Neural crest cell (in vitro differentiated cells): ENCODE data around the gene DAPK2. TPM values are rescaled to one million over a fixed set of nuclear protein-coding genes. Genes with fewer than 3 reads are reported as not detected.

ENCODE experiments used
- DNase-seq: peaks from one replicate; pipeline ENCODE4 v3.0.0; 2021; ENCODE audit warnings: low read depth, mixed read lengths, low spot score
- H3K27ac Mint-ChIP-seq: one replicate; pipeline ENCODE4 v1.8.0; 2021; ENCODE audit warnings: mild to moderate bottlenecking, mixed read lengths; ENCODE audit not compliant: unreplicated experiment
- H3K27me3 Mint-ChIP-seq: 2 replicates; pipeline ENCODE4 v1.8.0; 2021; ENCODE audit warnings: low read depth, mild to moderate bottlenecking, mixed read lengths
- H3K36me3 Mint-ChIP-seq: 2 replicates; pipeline ENCODE4 v1.8.0; 2021; ENCODE audit warnings: low read depth, mild to moderate bottlenecking, mixed read lengths
- H3K4me1 Mint-ChIP-seq: 2 replicates; pipeline ENCODE4 v1.8.0; 2021; ENCODE audit warnings: mixed read lengths
- H3K4me3 Mint-ChIP-seq: one replicate; pipeline ENCODE4 v1.8.0; 2021; ENCODE audit warnings: mild to moderate bottlenecking, mixed read lengths
- H3K9me3 Mint-ChIP-seq: 2 replicates; pipeline ENCODE4 v1.8.0; 2021; ENCODE audit warnings: mixed read lengths
- total RNA-seq: library from RNA; stranded (reverse); gene quantifications from 2 replicates; pipeline ENCODE4 v1.2.1, GENCODE V29; 2021
- TF ChIP-seq, protein P1 (sequence below): fragments of 200-600 bp; sonication (generic); conservative IDR thresholded peaks from 2 replicates; pipeline ENCODE4 v1.5.0; 2021; ENCODE audit warnings: antibody characterized with exemption, mild to moderate bottlenecking

DAPK2 gene
- total RNA-seq, 1 donor from 2014 or later, result 8.5 TPM

GRCh38 chr15:63917588-63918316 is 128.5 kb downstream of the DAPK2 start:
- no peaks in the 10 kb centered on the region for H3K36me3 Mint-ChIP-seq
- H3K9me3 Mint-ChIP-seq, result no peaks in the 10 kb centered on the region
- peaks cover 25% of the 10 kb centered on the region for H3K4me1 Mint-ChIP-seq
- H3K4me3 Mint-ChIP-seq, result no peak overlapping the region
- H3K27ac Mint-ChIP-seq, result peak overlapping the region; percentile 48
- TF ChIP-seq, protein P1, sequence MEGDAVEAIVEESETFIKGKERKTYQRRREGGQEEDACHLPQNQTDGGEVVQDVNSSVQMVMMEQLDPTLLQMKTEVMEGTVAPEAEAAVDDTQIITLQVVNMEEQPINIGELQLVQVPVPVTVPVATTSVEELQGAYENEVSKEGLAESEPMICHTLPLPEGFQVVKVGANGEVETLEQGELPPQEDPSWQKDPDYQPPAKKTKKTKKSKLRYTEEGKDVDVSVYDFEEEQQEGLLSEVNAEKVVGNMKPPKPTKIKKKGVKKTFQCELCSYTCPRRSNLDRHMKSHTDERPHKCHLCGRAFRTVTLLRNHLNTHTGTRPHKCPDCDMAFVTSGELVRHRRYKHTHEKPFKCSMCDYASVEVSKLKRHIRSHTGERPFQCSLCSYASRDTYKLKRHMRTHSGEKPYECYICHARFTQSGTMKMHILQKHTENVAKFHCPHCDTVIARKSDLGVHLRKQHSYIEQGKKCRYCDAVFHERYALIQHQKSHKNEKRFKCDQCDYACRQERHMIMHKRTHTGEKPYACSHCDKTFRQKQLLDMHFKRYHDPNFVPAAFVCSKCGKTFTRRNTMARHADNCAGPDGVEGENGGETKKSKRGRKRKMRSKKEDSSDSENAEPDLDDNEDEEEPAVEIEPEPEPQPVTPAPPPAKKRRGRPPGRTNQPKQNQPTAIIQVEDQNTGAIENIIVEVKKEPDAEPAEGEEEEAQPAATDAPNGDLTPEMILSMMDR, result no peak
- H3K27me3 Mint-ChIP-seq, result no peaks in the 10 kb centered on the region
- DNase-seq, result no peak

- no peaks in the 10 kb centered on the region for H3K27me3 Mint-ChIP-seq
- H3K27ac Mint-ChIP-seq, result no peak overlapping the region
- peaks cover 25% of the 10 kb centered on the region for H3K4me1 Mint-ChIP-seq
- no peak overlapping the region for H3K4me3 Mint-ChIP-seq
- H3K36me3 Mint-ChIP-seq, result no peaks in the 10 kb centered on the region
- no peaks in the 10 kb centered on the region for H3K9me3 Mint-ChIP-seq
- TF ChIP-seq, protein P1, result peak; percentile 48
- DNase-seq, result no peak
These were observed 130.2 kb downstream of the DAPK2 start for GRCh38 chr15:63915873-63916771.

DNA sequence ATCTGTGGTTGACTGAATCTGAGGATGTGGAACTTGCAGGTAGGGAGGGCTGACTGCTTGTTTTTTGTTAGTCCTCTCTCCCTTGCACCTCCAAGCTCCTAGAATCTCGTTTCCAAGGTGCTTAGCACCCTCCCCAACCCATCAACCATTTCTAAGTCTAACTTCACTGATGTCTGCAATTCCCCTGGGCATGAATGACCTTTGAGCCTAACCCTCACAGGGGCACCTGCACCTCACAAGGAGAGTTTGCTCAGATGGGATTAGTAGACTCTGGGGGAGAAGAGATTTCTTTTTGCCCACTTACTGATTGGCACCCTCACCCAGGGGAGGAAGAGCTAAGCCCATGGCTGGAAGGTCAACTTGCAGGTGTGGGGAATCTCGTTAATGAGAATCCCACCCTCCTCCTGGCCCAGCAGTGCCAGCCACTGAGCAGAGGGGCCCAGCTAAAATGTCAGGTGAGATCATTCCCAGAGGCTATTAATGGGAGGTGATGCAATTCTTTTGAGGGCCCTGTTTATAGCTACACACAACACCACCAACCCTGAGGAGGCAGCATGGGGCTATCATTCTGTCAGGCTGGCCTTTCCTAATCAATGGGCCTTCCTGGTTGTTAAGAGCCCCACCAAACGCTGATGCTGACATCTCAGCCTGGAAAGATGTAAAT is 130.9 kb downstream of the DAPK2 start:
- Mint-ChIP-seq H3K36me3 (no peaks in the 10 kb centered on the region), H3K27ac (no peak overlapping the region), H3K4me1 (peaks cover 25% of the 10 kb centered on the region), H3K27me3 (no peaks in the 10 kb centered on the region), H3K9me3 (no peaks in the 10 kb centered on the region), H3K4me3 (no peak overlapping the region)
- TF ChIP-seq, protein P1, result no peak
- no peak for DNase-seq

- Mint-ChIP-seq H3K27ac (no peak overlapping the region), H3K4me3 (no peak overlapping the region), H3K9me3 (no peaks in the 10 kb centered on the region), H3K27me3 (no peaks in the 10 kb centered on the region), H3K36me3 (no peaks in the 10 kb centered on the region), H3K4me1 (peaks cover 31% of the 10 kb centered on the region)
- DNase-seq, result no peak
- TF ChIP-seq, protein P1, result no peak
These were observed 132.4 kb downstream of the DAPK2 start for GRCh38 chr15:63913786-63914315.

DNA sequence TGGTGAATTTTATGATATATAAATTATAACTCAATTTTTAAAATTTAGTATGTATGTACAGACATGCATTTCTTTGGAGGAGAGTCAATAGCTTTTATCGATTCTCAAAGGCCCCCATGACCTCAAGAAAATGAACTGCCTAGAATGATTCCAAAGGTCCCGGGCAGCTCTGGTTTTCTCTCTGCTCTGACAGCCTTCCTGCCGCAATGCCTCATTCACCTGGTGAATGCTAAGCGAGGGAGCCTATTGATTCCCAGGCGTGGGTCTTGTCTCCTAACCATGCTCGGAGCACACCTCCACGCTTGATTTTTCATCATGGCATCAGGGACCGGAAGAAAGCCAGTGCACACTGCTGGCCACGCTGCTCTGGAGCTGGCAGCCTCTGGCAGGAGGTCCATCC is 132.9 kb downstream of the DAPK2 start:
- Mint-ChIP-seq H3K4me3 (no peak overlapping the region), H3K27ac (no peak overlapping the region), H3K4me1 (peaks cover 31% of the 10 kb centered on the region), H3K9me3 (no peaks in the 10 kb centered on the region), H3K36me3 (no peaks in the 10 kb centered on the region), H3K27me3 (no peaks in the 10 kb centered on the region)
- DNase-seq, result no peak
- TF ChIP-seq, protein P1, result no peak
